Measurements from ENCODE around the gene AUP1. TPM values are rescaled to one million over a fixed set of nuclear protein-coding genes. Genes with fewer than 3 reads are reported as not detected.
A peak's percentile ranks its signal among the peaks of the same experiment; 100 is the strongest.

The AUP1 gene
- total and polyA plus RNA-seq, 9 of the 15 experiments (the other 6 are each of a cell fraction or from before 2014, with no cell fraction given) = 70.7 to 245 (median 165) TPM

DNA sequence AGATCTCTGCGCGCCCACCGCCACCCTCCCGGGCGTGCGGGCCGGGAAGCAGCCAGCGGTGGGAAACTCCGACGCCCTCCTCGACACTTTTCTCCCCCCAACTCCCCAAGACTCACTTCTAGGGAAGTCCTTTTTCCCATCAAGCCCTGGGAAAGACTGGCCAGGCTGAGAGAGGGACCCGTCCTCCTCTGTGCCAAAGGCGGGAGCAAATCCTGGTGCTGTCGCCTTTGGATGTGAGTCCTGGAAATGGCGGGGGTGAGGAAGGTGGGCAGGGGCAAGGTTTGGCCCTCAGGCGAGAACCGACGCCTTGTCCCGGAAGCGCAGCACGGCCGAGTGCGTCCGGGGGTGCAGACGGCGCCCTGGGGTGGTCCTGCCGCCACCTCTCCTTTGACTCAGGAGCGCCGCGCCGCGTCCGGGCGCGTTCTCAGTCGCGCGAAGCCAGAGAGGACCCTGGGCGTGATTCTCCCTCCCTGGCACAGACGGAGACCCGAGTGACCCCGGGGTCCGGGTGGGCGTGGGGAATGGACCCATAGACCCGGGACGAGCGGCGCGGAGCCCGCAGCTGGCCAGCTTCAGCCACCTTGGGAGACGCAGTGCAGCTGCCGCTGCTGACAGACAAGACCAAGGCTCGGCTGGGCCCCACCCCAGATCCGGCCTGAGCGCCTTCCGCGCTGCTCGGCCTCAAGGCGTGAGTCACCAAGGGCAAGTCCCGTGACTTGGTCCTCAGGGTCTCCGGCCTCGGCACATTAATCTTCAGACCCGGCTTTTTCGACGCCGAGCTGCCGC, 26.6 kb downstream of the AUP1 start (continued):
- no peak for TF ChIP-seq TFAM (CRISPR knock-in tag; conservative IDR thresholded peaks at IDR 0.05)
- 0 out of 2 replicates have a peak, but pooled peaks have one; percentile 29 for TF ChIP-seq CBFA2T2 (conservative IDR thresholded peaks at IDR 0.05)
- TF ChIP-seq, protein P1, sequence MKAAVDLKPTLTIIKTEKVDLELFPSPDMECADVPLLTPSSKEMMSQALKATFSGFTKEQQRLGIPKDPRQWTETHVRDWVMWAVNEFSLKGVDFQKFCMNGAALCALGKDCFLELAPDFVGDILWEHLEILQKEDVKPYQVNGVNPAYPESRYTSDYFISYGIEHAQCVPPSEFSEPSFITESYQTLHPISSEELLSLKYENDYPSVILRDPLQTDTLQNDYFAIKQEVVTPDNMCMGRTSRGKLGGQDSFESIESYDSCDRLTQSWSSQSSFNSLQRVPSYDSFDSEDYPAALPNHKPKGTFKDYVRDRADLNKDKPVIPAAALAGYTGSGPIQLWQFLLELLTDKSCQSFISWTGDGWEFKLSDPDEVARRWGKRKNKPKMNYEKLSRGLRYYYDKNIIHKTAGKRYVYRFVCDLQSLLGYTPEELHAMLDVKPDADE (conservative IDR thresholded peaks at IDR 0.05; ENCODE audit: control insufficient read depth, low read depth, low read length) = 0 out of 2 replicates have a peak, but pooled peaks have one; percentile 47
- TF ChIP-seq ZNF239 (CRISPR knock-in tag; IDR thresholded peaks at IDR 0.05) = no peak
- TF ChIP-seq EP300 (IDR thresholded peaks at IDR 0.05; ENCODE audit: low read length) = 0 out of 2 replicates have a peak, but pooled peaks have one; percentile 20
- TF ChIP-seq BRD9 (IDR thresholded peaks at IDR 0.05; ENCODE audit: low read depth, partially characterized antibody) = peak; percentile 36
- peak; percentile 73 for TF ChIP-seq SP1 (CRISPR knock-in tag; IDR thresholded peaks at IDR 0.05)
- peak; percentile 83 for TF ChIP-seq CXXC5 (CRISPR knock-in tag; IDR thresholded peaks at IDR 0.05)
- TF ChIP-seq, protein P2, sequence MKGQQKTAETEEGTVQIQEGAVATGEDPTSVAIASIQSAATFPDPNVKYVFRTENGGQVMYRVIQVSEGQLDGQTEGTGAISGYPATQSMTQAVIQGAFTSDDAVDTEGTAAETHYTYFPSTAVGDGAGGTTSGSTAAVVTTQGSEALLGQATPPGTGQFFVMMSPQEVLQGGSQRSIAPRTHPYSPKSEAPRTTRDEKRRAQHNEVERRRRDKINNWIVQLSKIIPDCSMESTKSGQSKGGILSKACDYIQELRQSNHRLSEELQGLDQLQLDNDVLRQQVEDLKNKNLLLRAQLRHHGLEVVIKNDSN (CRISPR knock-in tag; IDR thresholded peaks at IDR 0.05) = peak; percentile 51; the same call in 1 of the 2 replicates
- TF ChIP-seq PHF21A (IDR thresholded peaks at IDR 0.05; ENCODE audit: borderline replicate concordance, low read depth) = 0 out of 2 replicates have a peak, but pooled peaks have one; percentile 56
- TF ChIP-seq MAFG (tag; conservative IDR thresholded peaks at IDR 0.05) = no peak
- peak; percentile 64 for TF ChIP-seq ATF7 (IDR thresholded peaks at IDR 0.05)
- TF ChIP-seq RBM14 (IDR thresholded peaks at IDR 0.05; ENCODE audit: borderline replicate concordance, insufficient read depth, low read depth, low read length) = 0 out of 2 replicates have a peak, but pooled peaks have one; percentile 31
- TF ChIP-seq HDAC3 (IDR thresholded peaks at IDR 0.05; ENCODE audit: borderline replicate concordance, partially characterized antibody) = no peak
- TF ChIP-seq, protein P3, sequence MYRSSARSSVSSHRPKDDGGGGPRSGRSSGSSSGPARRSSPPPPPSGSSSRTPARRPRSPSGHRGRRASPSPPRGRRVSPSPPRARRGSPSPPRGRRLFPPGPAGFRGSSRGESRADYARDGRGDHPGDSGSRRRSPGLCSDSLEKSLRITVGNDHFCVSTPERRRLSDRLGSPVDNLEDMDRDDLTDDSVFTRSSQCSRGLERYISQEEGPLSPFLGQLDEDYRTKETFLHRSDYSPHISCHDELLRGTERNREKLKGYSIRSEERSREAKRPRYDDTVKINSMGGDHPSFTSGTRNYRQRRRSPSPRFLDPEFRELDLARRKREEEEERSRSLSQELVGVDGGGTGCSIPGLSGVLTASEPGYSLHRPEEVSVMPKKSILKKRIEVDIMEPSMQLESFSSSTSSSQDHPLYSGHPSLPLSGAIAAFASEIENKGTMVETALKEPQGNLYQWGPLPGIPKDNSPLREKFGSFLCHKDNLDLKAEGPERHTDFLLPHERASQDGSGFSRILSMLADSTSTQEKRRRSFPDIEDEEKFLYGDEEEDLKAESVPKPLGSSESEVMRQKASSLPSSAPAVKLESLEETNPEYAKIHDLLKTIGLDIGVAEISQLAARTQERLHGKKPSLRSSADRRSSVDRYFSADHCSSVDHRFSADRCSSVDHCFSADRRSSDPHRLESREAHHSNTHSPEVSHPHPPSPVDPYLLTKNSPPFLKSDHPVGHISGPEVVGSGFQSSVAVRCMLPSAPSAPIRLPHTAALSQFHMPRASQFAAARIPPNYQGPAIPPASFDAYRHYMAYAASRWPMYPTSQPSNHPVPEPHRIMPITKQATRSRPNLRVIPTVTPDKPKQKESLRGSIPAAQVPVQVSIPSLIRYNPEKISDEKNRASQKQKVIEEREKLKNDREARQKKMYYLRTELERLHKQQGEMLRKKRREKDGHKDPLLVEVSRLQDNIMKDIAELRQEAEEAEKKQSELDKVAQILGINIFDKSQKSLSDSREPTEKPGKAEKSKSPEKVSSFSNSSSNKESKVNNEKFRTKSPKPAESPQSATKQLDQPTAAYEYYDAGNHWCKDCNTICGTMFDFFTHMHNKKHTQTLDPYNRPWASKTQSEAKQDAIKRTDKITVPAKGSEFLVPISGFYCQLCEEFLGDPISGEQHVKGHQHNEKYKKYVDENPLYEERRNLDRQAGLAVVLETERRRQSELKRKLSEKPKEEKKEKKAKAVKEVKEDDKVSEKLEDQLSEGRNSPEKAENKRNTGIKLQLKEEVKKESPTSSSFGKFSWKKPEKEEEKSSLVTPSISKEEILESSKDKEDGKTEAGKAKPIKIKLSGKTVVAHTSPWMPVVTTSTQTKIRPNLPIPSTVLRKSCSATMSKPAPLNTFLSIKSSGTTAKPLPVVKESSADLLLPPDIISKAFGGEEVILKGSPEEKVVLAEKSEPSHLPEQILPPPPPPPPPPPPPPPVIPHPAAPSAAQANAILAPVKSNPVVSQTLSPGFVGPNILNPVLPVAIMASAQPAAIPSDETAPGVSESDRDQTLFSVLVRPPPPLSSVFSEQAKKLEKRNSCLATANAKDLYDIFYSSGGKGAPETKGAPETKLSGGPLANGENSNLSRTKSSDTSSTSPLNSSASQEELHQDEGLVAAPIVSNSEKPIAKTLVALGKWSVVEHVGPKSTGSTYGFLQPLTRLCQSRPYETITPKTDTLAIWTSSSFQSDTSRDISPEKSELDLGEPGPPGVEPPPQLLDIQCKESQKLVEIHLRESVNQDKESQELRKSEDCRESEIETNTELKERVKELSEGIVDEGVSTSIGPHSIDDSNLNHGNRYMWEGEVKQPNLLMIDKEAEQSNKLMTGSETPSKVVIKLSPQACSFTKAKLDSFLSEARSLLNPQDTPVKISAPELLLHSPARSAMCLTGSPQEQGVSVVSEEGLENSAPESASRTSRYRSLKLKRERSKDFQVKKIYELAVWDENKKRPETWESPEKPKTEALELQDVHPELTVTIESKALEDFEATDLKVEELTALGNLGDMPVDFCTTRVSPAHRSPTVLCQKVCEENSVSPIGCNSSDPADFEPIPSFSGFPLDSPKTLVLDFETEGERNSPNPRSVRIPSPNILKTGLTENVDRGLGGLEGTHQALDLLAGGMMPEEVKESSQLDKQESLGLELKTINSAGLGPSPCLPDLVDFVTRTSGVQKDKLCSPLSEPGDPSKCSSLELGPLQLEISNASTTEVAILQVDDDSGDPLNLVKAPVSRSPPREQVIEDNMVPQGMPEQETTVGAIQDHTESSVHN (IDR thresholded peaks at IDR 0.05; ENCODE audit: borderline replicate concordance in 1 of 2, low read depth in 1 of 2) = no peak

All from K562 (cell line).